Eye (tissue), 1 donor: ENCODE measurements around the gene LHX3.

ENCODE experiments used
- DNase-seq: peaks from one replicate; pipeline ENCODE4 v3.0.0-alpha.2; 2015

LHX3 gene

GRCh38 chr9:136191099-136191959 is 13.6 kb downstream of the LHX3 start:
- DNase-seq: no peak

- DNase-seq: no peak
These were observed 14.3 kb downstream of the LHX3 start for GRCh38 chr9:136190656-136191055.

GRCh38 chr9:136190237-136190601 is 14.7 kb downstream of the LHX3 start:
- DNase-seq: no peak

- DNase-seq: no peak
These were observed 15.3 kb downstream of the LHX3 start for GRCh38 chr9:136189394-136190236.

- DNase-seq: no peak
These were observed 17.0 kb downstream of the LHX3 start for GRCh38 chr9:136187683-136188586.

GRCh38 chr9:136187197-136187596 is 17.7 kb downstream of the LHX3 start:
- no peak for DNase-seq

GRCh38 chr9:136186386-136186785 is 18.5 kb downstream of the LHX3 start:
- no peak for DNase-seq

GRCh38 chr9:136185596-136186366 is 19.1 kb downstream of the LHX3 start:
- DNase-seq: no peak

- no peak for DNase-seq
These were observed 19.9 kb downstream of the LHX3 start for GRCh38 chr9:136185066-136185465.

- no peak for DNase-seq
These were observed 22.0 kb downstream of the LHX3 start for GRCh38 chr9:136182850-136183422.

GRCh38 chr9:136182420-136182787 is 22.5 kb downstream of the LHX3 start:
- no peak for DNase-seq

GRCh38 chr9:136181784-136182419 is 23.0 kb downstream of the LHX3 start:
- DNase-seq: no peak

GRCh38 chr9:136180586-136180985 is 24.3 kb downstream of the LHX3 start:
- no peak for DNase-seq

GRCh38 chr9:136179761-136180160 is 25.2 kb downstream of the LHX3 start:
- DNase-seq: no peak

- DNase-seq: no peak
These were observed 25.8 kb downstream of the LHX3 start for GRCh38 chr9:136179101-136179616.

- DNase-seq: no peak
These were observed 26.2 kb downstream of the LHX3 start for GRCh38 chr9:136178773-136179075.

- no peak for DNase-seq
These were observed 26.7 kb downstream of the LHX3 start for GRCh38 chr9:136178061-136178772.

- DNase-seq: no peak
These were observed 27.7 kb downstream of the LHX3 start for GRCh38 chr9:136177224-136177623.

GRCh38 chr9:136175616-136176197 is 29.2 kb downstream of the LHX3 start:
- peak; percentile 60 for DNase-seq
